ENCODE data around the gene MAN1C1.

DNA sequence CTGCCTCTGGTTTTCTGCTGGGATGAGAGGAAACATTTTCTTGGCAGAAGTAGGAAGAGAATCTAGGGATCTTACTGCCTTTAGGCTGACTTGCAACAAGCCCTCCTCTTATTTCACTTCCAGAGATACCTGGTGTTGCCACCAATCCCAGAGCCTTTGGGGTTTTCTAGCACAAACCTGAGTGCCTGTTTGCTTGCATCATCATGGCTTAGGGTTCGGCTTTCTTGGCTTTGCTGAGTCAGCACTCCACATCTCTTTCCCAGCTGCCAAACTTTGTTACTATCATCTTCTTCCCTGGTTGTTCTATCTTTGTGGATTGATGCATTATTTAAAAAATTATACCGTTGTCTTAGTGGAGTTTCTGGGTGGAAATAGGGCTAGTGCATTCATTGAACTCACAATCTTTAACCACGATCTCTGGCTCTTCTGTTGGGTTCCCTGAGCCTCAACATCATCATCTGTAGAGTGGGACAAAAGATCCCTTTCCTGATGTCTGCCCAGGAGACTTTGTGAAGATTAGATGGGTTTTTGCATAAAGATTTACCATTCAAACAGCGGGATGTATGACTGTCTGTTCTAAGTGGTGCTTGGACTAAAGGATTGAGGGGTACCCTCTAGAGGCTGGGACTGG is 106.8 kb downstream of the MAN1C1 start:
- TF ChIP-seq, protein P1, sequence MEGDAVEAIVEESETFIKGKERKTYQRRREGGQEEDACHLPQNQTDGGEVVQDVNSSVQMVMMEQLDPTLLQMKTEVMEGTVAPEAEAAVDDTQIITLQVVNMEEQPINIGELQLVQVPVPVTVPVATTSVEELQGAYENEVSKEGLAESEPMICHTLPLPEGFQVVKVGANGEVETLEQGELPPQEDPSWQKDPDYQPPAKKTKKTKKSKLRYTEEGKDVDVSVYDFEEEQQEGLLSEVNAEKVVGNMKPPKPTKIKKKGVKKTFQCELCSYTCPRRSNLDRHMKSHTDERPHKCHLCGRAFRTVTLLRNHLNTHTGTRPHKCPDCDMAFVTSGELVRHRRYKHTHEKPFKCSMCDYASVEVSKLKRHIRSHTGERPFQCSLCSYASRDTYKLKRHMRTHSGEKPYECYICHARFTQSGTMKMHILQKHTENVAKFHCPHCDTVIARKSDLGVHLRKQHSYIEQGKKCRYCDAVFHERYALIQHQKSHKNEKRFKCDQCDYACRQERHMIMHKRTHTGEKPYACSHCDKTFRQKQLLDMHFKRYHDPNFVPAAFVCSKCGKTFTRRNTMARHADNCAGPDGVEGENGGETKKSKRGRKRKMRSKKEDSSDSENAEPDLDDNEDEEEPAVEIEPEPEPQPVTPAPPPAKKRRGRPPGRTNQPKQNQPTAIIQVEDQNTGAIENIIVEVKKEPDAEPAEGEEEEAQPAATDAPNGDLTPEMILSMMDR (IDR thresholded peaks at IDR 0.05; ENCODE audit: extremely low read depth in 1 of 2, insufficient read depth in 1 of 2, low read depth in 1 of 2, low read length in 2 of 2), result no peak
- TF ChIP-seq FOS (IDR thresholded peaks at IDR 0.05; ENCODE audit: borderline replicate concordance, insufficient read depth, low read length) (no peak), POLR2A (IDR thresholded peaks at IDR 0.05; ENCODE audit: low read depth, low read length) (no peak)

All from endothelial cell of umbilical vein (primary cell).